Skin epidermis (tissue), 12 donors: Measurements from ENCODE around the gene MYO16.

Experiments used
- H3K27ac ChIP-seq, 21 experiments: fragments of 200-600 bp; sonication (generic) in 11 of 21; one replicate each; pipeline ENCODE4 v1.5.0; 2020; ENCODE audit warnings: mild to moderate bottlenecking in 3 of 21, inconsistent platforms in 2 of 21, moderate library complexity in 2 of 21
- H3K4me3 ChIP-seq, 7 experiments: fragments of 200-600 bp; sonication (generic) in 2 of 7; one replicate each; pipeline ENCODE4 v1.5.0; 2020; ENCODE audit warnings: inconsistent platforms in 2 of 7, mild to moderate bottlenecking in 2 of 7, moderate library complexity in 1 of 7

Gene MYO16

DNA sequence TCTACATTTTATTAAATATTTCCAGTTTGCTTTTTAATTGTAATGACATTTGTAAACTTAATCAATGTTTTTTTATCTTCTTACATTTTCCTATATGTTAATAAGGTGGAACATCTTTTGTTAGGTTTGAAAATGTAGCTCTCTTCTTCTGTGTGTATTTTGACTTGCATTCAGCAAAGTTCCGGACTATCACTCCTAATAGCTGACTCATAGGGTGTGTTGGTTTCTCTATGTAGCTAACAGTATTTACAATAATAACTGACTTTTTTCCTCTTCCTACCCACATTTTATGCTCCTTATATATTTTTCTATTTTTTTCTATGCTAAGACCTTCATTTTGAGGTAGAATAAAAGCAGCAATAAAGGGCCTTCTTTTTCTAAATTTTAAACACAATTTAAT, 28.1 kb downstream of the MYO16 start:
- no peak overlapping the region for H3K4me3 ChIP-seq

DNA sequence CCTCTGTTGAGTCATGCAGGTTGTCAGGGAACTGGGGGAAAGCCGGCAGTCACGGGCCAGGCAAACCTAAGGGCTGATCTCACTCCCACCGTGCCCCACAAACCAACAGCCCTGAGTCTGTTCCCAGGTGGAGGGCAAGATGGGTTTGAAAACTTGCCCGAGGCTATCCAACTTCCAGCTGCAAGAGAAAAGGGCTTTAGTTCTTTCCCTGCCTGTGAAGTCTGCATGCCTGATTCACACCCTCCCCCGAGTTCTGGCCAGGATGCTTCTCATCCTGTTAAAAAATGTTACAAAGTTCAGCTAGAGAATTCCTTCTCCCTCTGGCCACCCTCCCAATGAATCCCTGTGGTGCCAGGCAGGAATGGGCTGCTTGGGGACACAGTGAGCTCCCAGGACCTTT, 33.1 kb downstream of the MYO16 start:
- no peak overlapping the region for H3K4me3 ChIP-seq
- no peak overlapping the region for H3K27ac ChIP-seq

More for the DNA sequence above, 28.1 kb downstream of the MYO16 start:
- H3K27ac ChIP-seq, result no peak overlapping the region

DNA sequence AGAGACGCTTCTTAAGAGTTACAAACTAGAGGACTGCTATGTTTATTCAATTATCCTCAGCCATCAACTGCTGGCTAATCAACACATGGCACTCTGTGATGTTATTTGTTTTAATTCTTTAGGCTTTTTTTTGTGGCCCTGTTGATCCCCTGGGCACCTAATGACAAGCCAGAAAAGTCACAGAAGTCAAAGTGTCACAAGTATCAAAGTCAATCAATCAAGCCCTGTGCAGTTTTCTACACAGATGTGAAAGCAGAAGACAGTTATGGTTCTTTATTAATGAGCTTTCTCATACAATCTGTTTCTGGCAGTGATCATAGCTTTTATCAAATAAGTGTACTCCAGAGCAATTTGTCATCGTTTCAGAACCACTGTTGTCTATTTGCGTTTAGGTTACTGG, 34.3 kb downstream of the MYO16 start:
- Histone ChIP-seq H3K27ac (no peak overlapping the region), H3K4me3 (no peak overlapping the region)

DNA sequence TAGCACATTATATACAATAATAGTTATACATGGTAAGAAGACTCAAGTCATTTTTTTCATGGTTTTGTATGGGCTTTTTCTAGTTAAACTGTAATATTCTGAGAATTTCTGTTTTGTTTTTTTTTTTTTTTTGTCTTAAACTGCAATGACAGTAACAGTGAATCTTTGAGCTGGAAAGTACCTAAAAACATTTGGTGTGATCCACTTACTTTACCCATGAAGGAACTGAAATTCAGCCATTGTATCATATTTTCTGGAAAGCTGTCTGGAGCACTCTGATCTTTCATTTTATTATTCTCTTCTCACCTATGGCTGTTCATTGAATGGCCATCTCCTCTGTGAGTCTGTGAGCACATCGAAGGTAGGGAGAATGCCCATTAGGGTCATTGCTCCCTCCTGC, 37.8 kb downstream of the MYO16 start:
- Histone ChIP-seq H3K27ac (no peak overlapping the region), H3K4me3 (no peak overlapping the region)

DNA sequence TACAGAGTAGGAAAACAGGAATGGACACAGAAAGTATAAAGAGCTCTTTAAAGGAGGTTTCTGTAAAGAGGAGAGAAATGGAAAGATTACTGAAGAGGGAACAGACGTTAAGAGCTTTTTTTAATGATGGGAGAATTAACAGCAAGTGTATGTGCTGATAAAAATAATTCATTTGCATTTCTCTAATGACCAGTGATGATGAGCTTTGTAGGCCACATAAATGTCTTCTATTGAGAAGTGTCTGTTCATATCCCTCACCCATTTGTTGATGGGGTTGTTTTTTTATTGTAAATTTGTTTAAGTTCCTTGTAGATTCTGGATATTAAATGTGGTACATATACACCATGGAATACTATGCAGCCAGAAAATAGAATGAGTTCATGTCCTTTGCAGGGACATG, 40.0 kb downstream of the MYO16 start:
- H3K4me3 ChIP-seq, result no peak overlapping the region
- no peak overlapping the region for H3K27ac ChIP-seq

DNA sequence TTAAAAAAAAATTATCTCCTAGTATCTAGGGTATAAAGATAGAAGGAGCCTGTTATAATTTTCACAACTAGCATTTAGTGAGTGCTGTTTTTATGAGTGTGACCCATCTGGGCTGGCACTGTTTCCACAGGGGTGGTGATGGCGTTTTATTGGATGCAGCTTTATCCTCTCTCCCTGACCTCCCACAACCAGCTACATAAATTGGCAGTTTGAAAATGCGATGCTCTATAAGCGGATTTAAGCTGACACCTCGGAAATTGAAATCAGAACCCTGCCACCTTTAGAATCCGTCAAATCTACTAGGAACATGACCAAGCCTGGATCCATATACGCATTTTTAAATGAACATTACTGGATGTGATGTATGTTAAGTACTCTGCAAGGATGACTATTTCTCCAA, 44.9 kb downstream of the MYO16 start:
- H3K4me3 ChIP-seq, result no peak overlapping the region
- H3K27ac ChIP-seq, result no peak overlapping the region

DNA sequence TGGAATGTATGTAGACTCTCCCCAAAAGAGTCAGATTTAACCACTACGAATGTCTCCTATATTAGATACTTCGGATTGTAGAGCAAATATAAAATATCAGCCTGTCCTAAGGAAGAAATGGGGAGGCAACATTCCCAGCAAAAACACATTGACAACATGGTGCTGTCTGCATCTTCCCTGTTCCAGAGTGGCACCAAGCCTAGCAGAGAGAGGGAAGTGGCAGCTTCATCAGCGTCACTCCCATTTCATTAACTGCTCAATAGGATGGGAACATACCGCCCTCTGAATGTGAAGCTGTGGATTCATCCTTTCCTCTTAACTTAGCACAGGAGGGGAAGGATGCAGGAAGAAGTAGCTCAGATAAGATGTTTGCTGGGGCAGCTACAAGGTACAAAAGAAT, 45.4 kb downstream of the MYO16 start:
- Histone ChIP-seq H3K4me3 (no peak overlapping the region), H3K27ac (no peak overlapping the region)

DNA sequence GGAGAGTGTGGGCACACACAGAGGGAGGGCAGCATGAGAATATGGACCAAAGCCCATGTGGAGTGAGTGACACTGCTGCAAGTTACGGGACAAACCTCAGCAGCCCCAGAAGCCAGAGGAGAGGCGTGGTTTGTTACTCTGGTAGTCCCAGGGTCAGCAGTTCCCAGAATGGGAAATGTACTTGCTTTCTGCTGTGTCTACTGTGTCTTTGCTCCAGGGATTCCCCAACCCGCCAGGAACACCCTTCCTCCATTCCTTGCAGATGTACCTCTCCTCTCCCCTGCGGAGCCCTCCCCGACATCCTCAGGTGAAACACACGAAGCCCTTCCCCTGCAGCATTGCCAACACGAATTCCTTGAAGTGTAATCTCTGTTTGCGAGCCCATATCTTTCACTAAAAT, 47.2 kb downstream of the MYO16 start:
- Histone ChIP-seq H3K4me3 (no peak overlapping the region), H3K27ac (no peak overlapping the region)

DNA sequence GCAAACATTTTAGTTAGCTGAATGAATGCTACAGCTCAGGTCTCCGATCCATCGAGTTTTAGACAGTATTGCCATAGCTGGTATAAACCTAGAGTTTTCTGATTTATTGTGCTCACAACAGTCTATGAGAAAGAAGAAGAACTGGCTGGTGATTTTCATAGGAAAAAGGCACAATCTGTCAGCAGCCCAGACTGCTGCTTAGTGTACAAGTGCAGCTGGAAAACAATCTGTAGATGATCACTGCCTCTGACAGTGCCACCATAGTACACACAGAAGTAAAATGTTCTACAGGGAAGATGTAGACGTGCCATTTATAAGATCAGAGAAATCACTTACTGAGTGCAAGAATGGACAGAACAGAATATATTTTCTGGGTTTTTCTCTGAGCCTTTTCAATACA, 48.4 kb downstream of the MYO16 start:
- no peak overlapping the region for H3K4me3 ChIP-seq
- no peak overlapping the region for H3K27ac ChIP-seq

DNA sequence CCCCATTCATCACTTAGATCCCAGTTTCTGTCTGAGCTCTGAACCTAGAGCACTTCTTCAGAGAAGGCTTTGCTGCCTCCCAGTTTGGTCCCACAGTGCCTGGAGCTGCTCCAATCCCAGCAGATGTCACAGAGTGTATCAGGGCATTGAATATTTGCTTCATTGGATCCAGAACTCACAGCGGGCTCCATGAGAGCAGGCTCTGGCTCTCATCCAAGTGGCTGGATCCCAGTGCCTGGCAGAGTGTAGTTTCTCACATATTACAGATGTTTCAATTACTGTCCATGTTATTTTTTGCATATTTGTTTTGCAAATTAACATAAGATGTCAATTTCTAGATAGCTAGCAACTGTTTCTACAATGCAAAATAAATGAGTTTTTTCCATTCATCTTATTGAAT, 50.6 kb downstream of the MYO16 start:
- no peak overlapping the region for H3K4me3 ChIP-seq
- H3K27ac ChIP-seq, result no peak overlapping the region

DNA sequence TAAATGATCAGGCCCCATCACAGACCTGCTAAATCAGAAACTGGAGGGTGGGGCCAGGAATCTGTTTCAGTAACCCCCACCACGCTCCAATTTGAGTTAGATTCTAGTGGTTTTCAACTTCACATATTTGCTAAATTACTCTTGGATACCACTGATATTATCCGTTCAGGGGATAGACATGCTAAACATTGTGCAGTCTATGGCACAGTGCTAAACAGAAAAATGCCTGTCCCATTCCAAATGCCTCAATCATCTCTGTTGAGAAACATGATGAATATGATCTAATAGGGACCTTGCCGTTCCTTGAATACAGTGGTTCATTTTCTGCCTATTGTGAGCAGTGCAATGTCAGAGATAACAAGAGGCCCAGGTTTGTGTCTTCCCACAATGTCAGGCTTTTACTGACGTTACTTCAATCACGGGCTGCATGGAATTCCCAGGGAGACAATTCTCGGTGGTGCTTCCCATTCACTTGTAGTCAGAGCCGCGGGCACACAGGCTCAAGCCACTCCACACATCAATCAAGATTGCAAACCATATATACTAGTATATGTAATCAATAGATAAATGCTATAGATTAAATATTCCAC, 52.7 kb downstream of the MYO16 start:
- no peak overlapping the region for H3K4me3 ChIP-seq
- H3K27ac ChIP-seq, result no peak overlapping the region

DNA sequence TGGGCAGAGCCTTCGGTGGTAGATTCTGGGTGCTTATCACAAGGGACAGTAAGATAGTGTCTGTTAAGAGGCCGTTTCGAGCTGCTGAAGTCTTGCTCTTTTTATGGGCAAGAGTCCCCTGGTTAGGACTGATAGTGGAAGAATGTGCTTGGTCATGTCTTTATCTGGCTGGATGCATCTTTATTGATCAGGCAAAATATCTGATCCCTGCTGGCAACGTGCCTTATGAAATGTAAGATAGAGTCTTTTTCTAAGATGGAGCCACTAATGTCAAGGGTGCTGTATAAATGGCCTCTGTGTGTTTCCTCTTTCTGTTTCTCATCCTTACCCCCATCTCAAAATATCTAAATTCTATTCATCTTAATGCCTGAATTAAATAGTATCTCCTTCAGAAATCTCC, 53.3 kb downstream of the MYO16 start:
- no peak overlapping the region for H3K4me3 ChIP-seq
- H3K27ac ChIP-seq, result no peak overlapping the region

DNA sequence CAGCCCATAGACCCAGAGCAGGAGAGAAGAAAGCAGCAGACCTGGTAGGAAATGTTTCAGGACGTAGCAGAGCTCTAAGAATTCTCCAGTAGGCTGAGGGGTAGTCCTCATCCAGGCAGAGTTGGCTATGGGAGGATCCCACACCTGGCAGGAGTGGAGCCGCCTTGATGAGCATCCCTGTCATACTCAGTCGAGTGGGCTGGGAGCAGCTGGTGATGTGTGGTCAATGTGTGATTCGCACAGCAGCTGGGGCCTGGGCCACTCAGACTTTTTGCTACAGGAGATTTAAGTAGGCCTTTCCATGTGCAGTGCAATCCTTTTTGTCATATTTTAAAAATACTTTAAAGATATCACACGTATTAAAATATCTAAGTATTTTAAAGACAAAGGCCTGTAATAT, 56.6 kb downstream of the MYO16 start:
- Histone ChIP-seq H3K27ac (no peak overlapping the region), H3K4me3 (no peak overlapping the region)

DNA sequence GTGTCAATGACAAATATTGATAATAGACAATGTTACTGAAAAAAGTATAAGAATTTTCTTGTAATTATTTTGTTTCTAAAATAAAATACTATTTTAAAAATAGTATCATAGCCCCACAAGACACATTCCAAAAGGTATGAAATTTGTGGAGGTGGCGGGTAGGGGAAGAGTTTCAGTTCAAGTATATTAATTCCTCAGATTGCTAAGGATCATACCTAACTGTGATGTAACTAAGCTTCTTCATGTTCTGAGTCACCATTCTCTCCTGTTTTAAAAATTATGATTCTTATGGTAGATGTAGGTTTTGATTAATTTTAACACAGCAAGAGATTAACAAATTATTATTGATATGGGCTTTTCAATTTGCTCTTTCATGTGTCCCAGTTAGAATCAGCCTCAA, 61.3 kb downstream of the MYO16 start:
- Histone ChIP-seq H3K4me3 (no peak overlapping the region), H3K27ac (no peak overlapping the region)

DNA sequence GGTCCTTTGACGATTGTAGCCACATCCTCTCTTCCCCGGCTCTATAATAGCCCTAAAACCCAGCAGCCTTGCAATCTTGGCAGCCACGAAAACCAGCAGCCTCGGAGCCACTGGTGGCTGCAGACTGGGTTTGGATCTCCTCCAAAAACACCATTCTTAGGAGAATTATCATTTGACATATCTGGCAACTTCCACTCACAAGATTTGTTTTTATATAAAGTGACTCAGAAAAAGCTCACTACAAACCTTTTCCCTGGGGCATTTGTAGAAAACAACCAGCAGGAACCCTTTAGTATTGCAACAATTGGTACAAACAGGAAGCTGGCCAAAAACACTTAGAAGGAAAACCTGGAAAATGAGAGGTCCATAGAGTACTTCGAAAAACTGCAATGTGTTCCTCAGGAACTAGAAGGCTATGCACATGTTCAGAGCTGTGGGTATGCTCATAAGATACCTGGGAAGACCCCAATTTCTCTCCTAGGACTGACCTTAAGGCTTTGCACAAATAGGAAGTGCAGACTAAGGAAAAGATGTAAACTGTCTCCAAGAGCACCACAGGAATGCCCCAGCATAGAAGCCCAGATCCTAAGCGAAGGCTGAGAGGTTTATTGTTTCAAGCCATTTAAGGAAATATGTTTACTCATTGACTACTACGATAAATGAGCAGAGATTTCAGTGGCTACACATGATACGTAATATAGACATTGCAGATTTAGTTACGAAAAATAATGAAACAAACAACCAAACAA, 71.2 kb downstream of the MYO16 start:
- Histone ChIP-seq H3K27ac (no peak overlapping the region), H3K4me3 (no peak overlapping the region)

DNA sequence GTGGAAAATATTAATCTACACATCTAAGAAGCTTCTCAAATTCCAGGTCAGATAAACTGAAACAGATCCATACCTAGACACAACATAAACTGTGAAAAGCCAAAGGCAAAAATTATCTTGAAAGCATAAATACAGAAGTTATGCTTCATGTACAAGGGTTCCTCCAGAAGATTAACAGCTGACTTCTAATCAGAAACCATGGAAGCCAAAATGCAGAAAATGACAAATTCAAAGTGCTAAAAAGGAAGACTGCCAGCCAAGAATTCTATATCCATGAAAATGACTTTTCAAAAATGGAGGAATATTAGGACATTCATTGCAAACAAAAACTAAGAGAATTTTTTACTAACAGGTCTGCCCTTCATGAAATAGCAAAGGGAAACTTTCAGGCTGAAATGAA, 72.8 kb downstream of the MYO16 start:
- H3K4me3 ChIP-seq, result no peak overlapping the region

DNA sequence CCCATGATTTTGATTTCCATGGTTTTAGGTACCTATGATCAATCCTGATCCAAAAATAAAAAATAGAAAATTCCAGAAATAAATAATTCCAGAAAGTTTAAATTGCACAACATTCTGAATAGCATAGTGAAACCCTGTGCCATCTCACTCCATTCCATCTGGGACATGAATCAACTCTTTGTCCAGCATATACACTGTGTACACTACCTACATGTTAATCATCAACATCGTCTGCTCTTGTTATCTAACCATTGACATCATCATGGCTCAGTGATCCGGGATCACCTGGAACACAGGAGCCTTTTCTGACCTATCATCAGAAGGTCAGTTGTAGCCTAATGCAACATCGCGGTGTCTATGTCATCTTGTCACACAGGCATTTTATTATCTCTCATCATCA, 75.6 kb downstream of the MYO16 start:
- H3K27ac ChIP-seq, result no peak overlapping the region
- no peak overlapping the region for H3K4me3 ChIP-seq

More for the DNA sequence above, 72.8 kb downstream of the MYO16 start:
- H3K27ac ChIP-seq, result no peak overlapping the region

DNA sequence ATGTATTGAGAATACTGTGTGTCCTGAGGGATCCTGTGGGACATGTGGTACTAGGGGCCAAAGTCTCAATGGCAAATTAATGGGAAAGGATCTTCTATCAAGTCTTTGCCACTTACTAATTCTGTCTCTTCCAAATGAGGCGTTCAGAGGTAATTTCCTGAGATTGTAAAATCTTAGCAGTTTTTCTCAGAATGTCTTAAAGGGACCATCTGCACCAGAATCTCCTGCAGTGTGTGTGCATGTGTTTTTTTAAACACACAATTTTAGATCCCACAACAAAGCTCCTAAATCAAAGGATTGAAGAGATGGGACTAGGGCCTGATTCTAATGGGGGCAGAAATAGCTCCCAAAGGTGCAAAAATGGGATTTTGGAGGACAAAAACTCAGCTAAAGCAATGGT, 78.2 kb downstream of the MYO16 start:
- Histone ChIP-seq H3K4me3 (no peak overlapping the region), H3K27ac (no peak overlapping the region)

DNA sequence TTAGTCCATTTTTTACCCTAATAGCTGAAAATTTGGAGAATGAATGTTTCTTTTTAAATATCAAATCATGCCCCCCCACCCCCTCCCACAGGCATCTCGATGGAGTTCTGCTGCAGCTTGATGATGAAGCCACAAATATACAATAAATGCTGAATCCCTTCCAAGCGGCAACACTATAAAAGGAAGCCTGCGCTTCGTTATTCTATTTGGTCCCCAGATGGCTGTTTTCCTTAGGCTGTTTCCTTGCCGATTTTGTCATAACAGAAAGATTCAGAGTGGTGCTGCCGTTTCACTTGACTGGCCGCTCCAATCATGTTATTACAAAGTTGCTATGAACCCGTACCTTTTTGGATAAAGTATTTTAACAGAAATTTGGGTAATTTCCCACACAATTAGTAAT, 79.5 kb downstream of the MYO16 start:
- H3K27ac ChIP-seq, result no peak overlapping the region
- no peak overlapping the region for H3K4me3 ChIP-seq

DNA sequence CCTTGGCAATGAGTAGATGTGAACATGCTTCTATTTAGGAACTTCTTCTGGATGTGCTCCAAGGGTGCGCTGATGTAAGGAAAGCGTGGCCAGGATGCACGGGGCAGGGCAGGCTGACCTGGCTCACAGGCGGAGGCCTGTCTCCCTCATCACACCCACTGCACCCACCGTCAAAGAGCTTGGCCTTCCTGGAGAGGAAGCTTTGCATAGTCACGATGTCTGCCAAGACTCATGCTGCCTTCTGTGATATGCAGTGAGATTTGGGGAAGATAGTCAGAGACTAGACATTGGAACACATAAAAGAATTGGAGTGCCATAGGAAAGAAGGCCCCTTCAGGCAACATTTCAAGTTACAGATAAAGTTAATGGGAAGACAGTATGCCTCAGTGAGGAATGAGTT, 82.0 kb downstream of the MYO16 start:
- Histone ChIP-seq H3K4me3 (no peak overlapping the region), H3K27ac (no peak overlapping the region)

DNA sequence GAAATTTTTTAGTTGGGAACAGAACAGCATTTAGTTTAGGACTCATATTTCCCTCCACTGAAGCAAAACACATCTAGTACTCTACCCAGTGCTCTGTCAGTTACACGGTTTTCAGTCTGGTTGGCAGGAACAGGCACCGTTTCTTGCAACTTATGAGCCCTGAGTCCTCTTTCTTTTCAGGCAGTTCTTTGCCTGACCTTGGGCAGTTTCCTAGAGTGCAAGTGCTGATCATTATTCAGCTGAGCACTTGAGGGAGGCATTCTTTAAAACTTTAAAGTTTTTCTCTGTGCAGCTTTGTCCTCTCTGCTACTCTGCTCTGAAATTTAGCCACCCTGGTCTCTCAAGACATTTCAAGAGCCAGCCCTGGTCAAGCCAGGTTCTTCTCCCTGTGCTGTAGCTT, 96.1 kb downstream of the MYO16 start:
- H3K27ac ChIP-seq, result no peak overlapping the region
- H3K4me3 ChIP-seq, result no peak overlapping the region

DNA sequence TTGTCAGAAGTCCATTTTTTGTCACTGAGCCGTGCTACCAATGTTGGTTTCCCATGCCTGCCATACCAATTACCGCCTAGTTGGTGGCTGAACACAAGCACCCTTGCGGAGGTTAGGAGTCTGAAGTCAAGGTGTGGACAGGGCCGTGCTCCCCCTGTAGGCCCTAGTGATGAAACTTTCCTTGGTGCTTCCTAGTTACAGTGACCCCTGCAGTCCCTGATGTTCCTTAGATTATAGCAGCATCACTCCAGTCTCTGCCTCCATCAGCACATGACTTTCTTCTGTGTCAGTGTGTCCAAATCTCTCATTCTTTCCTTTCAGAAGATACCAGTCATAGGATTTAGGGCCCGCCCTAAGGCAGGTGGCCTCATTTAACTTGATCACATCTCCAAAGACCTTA, 99.0 kb downstream of the MYO16 start:
- no peak overlapping the region for H3K4me3 ChIP-seq
- no peak overlapping the region for H3K27ac ChIP-seq
